HG03045 (cell line): ENCODE data around the gene LCE1D.

Source experiments
- ATAC-seq: cut with Tn5 transposase; IDR thresholded peaks from one replicate; pipeline ENCODE4 v1.9.1; 2021; ENCODE audit warnings: mild to moderate bottlenecking, moderate library complexity; ENCODE audit not compliant: unreplicated experiment

LCE1D gene

GRCh38 chr1:152796421-152796820 lies at the start of gene LCE1D:
Gene LCE1D, plus strand, starts transcription at chr1:152796721. Its CDS starts 1,074 bp downstream, at chr1:152797795.
- ATAC-seq: no peak

GRCh38 chr1:152747831-152748230 lies 48.7 kb upstream of the LCE1D start:
- no peak for ATAC-seq

GRCh38 chr1:152752225-152752624 lies 44.3 kb upstream of the LCE1D start:
- ATAC-seq: no peak

- no peak for ATAC-seq
Measured at GRCh38 chr1:152753586-152753985, 42.9 kb upstream of the LCE1D start.

- ATAC-seq: no peak
Measured at GRCh38 chr1:152756872-152757271, 39.6 kb upstream of the LCE1D start.

GRCh38 chr1:152757747-152758146 lies 38.8 kb upstream of the LCE1D start, which contains the start of gene KPRP:
Gene KPRP, plus strand, starts transcription at chr1:152758025. Its CDS starts 1,564 bp downstream, at chr1:152759589.
- no peak for ATAC-seq

- no peak for ATAC-seq
Measured at GRCh38 chr1:152758636-152759035, 37.9 kb upstream of the LCE1D start.

GRCh38 chr1:152759453-152760173 lies 36.9 kb upstream of the LCE1D start:
- no peak for ATAC-seq

- no peak for ATAC-seq
Measured at GRCh38 chr1:152760551-152761190, 35.9 kb upstream of the LCE1D start.

GRCh38 chr1:152761609-152762213 lies 34.8 kb upstream of the LCE1D start:
- ATAC-seq: no peak

- ATAC-seq: no peak
Measured at GRCh38 chr1:152768847-152769533, 27.5 kb upstream of the LCE1D start.

GRCh38 chr1:152770411-152770810 lies 26.1 kb upstream of the LCE1D start:
- ATAC-seq: no peak

GRCh38 chr1:152774875-152775274 lies 21.6 kb upstream of the LCE1D start, which contains the start of gene LCE1F:
Gene LCE1F, plus strand, starts transcription at chr1:152775140. Its CDS starts 1,232 bp downstream, at chr1:152776372.
- ATAC-seq: no peak

- no peak for ATAC-seq
Measured at GRCh38 chr1:152776361-152776760, 20.2 kb upstream of the LCE1D start.

GRCh38 chr1:152777510-152778137 lies 18.9 kb upstream of the LCE1D start:
- no peak for ATAC-seq

- ATAC-seq: no peak
Measured at GRCh38 chr1:152783095-152783494, 13.4 kb upstream of the LCE1D start.

- ATAC-seq: no peak
Measured at GRCh38 chr1:152786077-152786476, 10.4 kb upstream of the LCE1D start, which contains the start of gene LCE1E. Gene LCE1E, plus strand, starts transcription at chr1:152786257. Its CDS starts 1,043 bp downstream, at chr1:152787300.

- no peak for ATAC-seq
Measured at GRCh38 chr1:152795686-152796085, 835 bp upstream of the LCE1D start.

- ATAC-seq: no peak
Measured at GRCh38 chr1:152801333-152801732, 4.8 kb downstream of the LCE1D start.

- no peak for ATAC-seq
Measured at GRCh38 chr1:152806576-152806975, 10.1 kb downstream of the LCE1D start, which contains the start of gene LCE1C. Gene LCE1C, minus strand, starts transcription at chr1:152806651. Its CDS starts 1,173 bp downstream, at chr1:152805478.

GRCh38 chr1:152811050-152811449 lies 14.5 kb downstream of the LCE1D start:
- no peak for ATAC-seq
